ENCODE measurements around the gene DDX49.

The DDX49 gene

GRCh38 chr19:18960370-18960769 is 40.9 kb downstream of the DDX49 start:
- Mint-ChIP-seq H3K36me3 (no peaks in the 10 kb centered on the region), H3K4me1 (ENCODE audit: low read depth) (peaks cover 13% of the 10 kb centered on the region), H3K27me3 (no peaks in the 10 kb centered on the region), H3K4me3 (no peak overlapping the region), H3K9me3 (ENCODE audit: low read depth) (no peaks in the 10 kb centered on the region), H3K27ac (no peak overlapping the region)

GRCh38 chr19:18961767-18962620 is 42.5 kb downstream of the DDX49 start:
- H3K9me3 Mint-ChIP-seq (ENCODE audit: low read depth) = no peaks in the 10 kb centered on the region
- no peaks in the 10 kb centered on the region for H3K36me3 Mint-ChIP-seq
- H3K27me3 Mint-ChIP-seq = no peaks in the 10 kb centered on the region
- no peak overlapping the region for H3K4me3 Mint-ChIP-seq
- H3K27ac Mint-ChIP-seq = no peak overlapping the region
- peaks cover 13% of the 10 kb centered on the region for H3K4me1 Mint-ChIP-seq (ENCODE audit: low read depth)

- H3K9me3 Mint-ChIP-seq (ENCODE audit: low read depth) = no peaks in the 10 kb centered on the region
These were observed 44.6 kb downstream of the DDX49 start for GRCh38 chr19:18964121-18964520.

GRCh38 chr19:18966307-18966706 is 46.8 kb downstream of the DDX49 start:
- H3K4me1 Mint-ChIP-seq (ENCODE audit: low read depth) = peaks cover 11% of the 10 kb centered on the region
- H3K27ac Mint-ChIP-seq = no peak overlapping the region
- no peaks in the 10 kb centered on the region for H3K9me3 Mint-ChIP-seq (ENCODE audit: low read depth)
- peaks cover 3% of the 10 kb centered on the region for H3K27me3 Mint-ChIP-seq
- H3K36me3 Mint-ChIP-seq = no peaks in the 10 kb centered on the region
- no peak overlapping the region for H3K4me3 Mint-ChIP-seq

More at GRCh38 chr19:18964121-18964520, 44.6 kb downstream of the DDX49 start:
- H3K27me3 Mint-ChIP-seq = peaks cover 1% of the 10 kb centered on the region
- no peak overlapping the region for H3K4me3 Mint-ChIP-seq
- H3K4me1 Mint-ChIP-seq (ENCODE audit: low read depth) = peaks cover 13% of the 10 kb centered on the region
- no peak overlapping the region for H3K27ac Mint-ChIP-seq
- no peaks in the 10 kb centered on the region for H3K36me3 Mint-ChIP-seq

GRCh38 chr19:18967358-18968146 is 48.0 kb downstream of the DDX49 start:
- peaks cover 3% of the 10 kb centered on the region for H3K27me3 Mint-ChIP-seq
- no peaks in the 10 kb centered on the region for H3K4me1 Mint-ChIP-seq (ENCODE audit: low read depth)
- H3K27ac Mint-ChIP-seq = no peak overlapping the region
- H3K9me3 Mint-ChIP-seq (ENCODE audit: low read depth) = no peaks in the 10 kb centered on the region
- no peak overlapping the region for H3K4me3 Mint-ChIP-seq
- no peaks in the 10 kb centered on the region for H3K36me3 Mint-ChIP-seq

GRCh38 chr19:18969931-18970659 is 50.6 kb downstream of the DDX49 start:
- H3K4me3 Mint-ChIP-seq = no peak overlapping the region
- no peak overlapping the region for H3K27ac Mint-ChIP-seq
- peaks cover 3% of the 10 kb centered on the region for H3K27me3 Mint-ChIP-seq
- H3K4me1 Mint-ChIP-seq (ENCODE audit: low read depth) = no peaks in the 10 kb centered on the region
- H3K36me3 Mint-ChIP-seq = no peaks in the 10 kb centered on the region
- H3K9me3 Mint-ChIP-seq (ENCODE audit: low read depth) = no peaks in the 10 kb centered on the region

GRCh38 chr19:18972301-18972811 is 52.8 kb downstream of the DDX49 start:
- no peak overlapping the region for H3K27ac Mint-ChIP-seq
- H3K36me3 Mint-ChIP-seq = no peaks in the 10 kb centered on the region
- H3K27me3 Mint-ChIP-seq = peaks cover 3% of the 10 kb centered on the region
- H3K9me3 Mint-ChIP-seq (ENCODE audit: low read depth) = no peaks in the 10 kb centered on the region
- H3K4me1 Mint-ChIP-seq (ENCODE audit: low read depth) = no peaks in the 10 kb centered on the region
- H3K4me3 Mint-ChIP-seq = no peak overlapping the region

GRCh38 chr19:18972851-18973250 is 53.3 kb downstream of the DDX49 start:
- Mint-ChIP-seq H3K4me3 (no peak overlapping the region), H3K9me3 (ENCODE audit: low read depth) (no peaks in the 10 kb centered on the region), H3K4me1 (ENCODE audit: low read depth) (no peaks in the 10 kb centered on the region), H3K27ac (no peak overlapping the region), H3K36me3 (no peaks in the 10 kb centered on the region), H3K27me3 (peaks cover 3% of the 10 kb centered on the region)

- H3K9me3 Mint-ChIP-seq (ENCODE audit: low read depth) = no peaks in the 10 kb centered on the region
- no peak overlapping the region for H3K27ac Mint-ChIP-seq
- no peaks in the 10 kb centered on the region for H3K36me3 Mint-ChIP-seq
- H3K4me1 Mint-ChIP-seq (ENCODE audit: low read depth) = no peaks in the 10 kb centered on the region
- H3K27me3 Mint-ChIP-seq = peaks cover 3% of the 10 kb centered on the region
- H3K4me3 Mint-ChIP-seq = no peak overlapping the region
These were observed 55.5 kb downstream of the DDX49 start for GRCh38 chr19:18975011-18975410.

GRCh38 chr19:18975869-18976268 is 56.4 kb downstream of the DDX49 start:
- no peaks in the 10 kb centered on the region for H3K4me1 Mint-ChIP-seq (ENCODE audit: low read depth)
- H3K9me3 Mint-ChIP-seq (ENCODE audit: low read depth) = no peaks in the 10 kb centered on the region
- H3K27ac Mint-ChIP-seq = no peak overlapping the region
- peaks cover 2% of the 10 kb centered on the region for H3K27me3 Mint-ChIP-seq
- H3K4me3 Mint-ChIP-seq = no peak overlapping the region
- H3K36me3 Mint-ChIP-seq = no peaks in the 10 kb centered on the region
